A549 (cell line): Measurements from ENCODE around the gene ELP2. TPM values are rescaled to one million over a fixed set of nuclear protein-coding genes. Genes with fewer than 3 reads are reported as not detected.

Experiments used
- ATAC-seq, 2 experiments: fragments of 200-7000 bp in 1 of 2; fragments of >200 bp in 1 of 2; cut with Nextera tagmentation in 1 of 2; cut with Tn5 transposase in 1 of 2; 3 replicates each; pipeline versions ENCODE4 v1.8.0 to v1.9.1; 2018 to 2020; ENCODE audit warnings: mild to moderate bottlenecking in 1 of 2, moderate library complexity in 1 of 2
- CTCF ChIA-PET: fragments of 300-600 bp; sonication (Branson Sonifier 250); formaldehyde crosslinking; extraction: SDS; loops from one replicate; lab custom pipeline; 2021; ENCODE audit warnings: antibody characterized with exemption, inconsistent platforms; lab: Yijun Ruan, JAX
- POLR2A ChIA-PET: fragments of 350-600 bp; formaldehyde crosslinking; extraction: SDS; loops from one replicate; lab custom pipeline; 2021; ENCODE audit warnings: antibody characterized with exemption, inconsistent platforms; lab: Yijun Ruan, JAX
- DNase-seq, 2 experiments: peaks; one replicate each; pipeline versions ENCODE4 v3.0.0 to v3.0.0-alpha.2; 2011 to 2016; ENCODE audit warnings: low read depth in 1 of 2, low spot score in 1 of 2
- FAIRE-seq: peaks from 2 replicates; lab custom pipeline; 2011; peaks lifted over from hg19 to GRCh38; lab: Jason Lieb, UNC
- H3K27ac ChIP-seq, 2 experiments: fragments of >200 bp; sonication (Bioruptor Twin); formaldehyde crosslinking; 3 replicates each; pipeline ENCODE4 v1.5.1; 2016 to 2017
- H3K4me1 ChIP-seq: fragments of >200 bp; sonication (Bioruptor Twin); formaldehyde crosslinking; 3 replicates; pipeline ENCODE4 v1.6.1; 2016
- H3K4me2 ChIP-seq: fragments of >200 bp; sonication (Bioruptor Twin); formaldehyde crosslinking; 3 replicates; pipeline ENCODE4 v1.6.1; 2016
- H3K4me3 ChIP-seq: fragments of >200 bp; sonication (Bioruptor Twin); formaldehyde crosslinking; 3 replicates; pipeline ENCODE4 v1.5.1; 2016
- H3K9me3 ChIP-seq: fragments of >200 bp; sonication (Bioruptor Twin); formaldehyde crosslinking; 3 replicates; pipeline ENCODE4 v1.6.1; 2016
- BCL3 ChIP-seq: fragments of >200 bp; sonication (Bioruptor Twin); formaldehyde crosslinking; IDR thresholded peaks from 3 replicates; pipeline ENCODE4 v1.6.1; 2016
- CEBPB ChIP-seq, 2 experiments: fragments of >200 bp in 1 of 2; sonication (Bioruptor Twin) in 1 of 2; formaldehyde crosslinking in 1 of 2; IDR thresholded peaks; 2 replicates each; pipeline ENCODE4 v1.6.1; 2012 to 2016
- CHD2 ChIP-seq: fragments of 150-350 bp; IDR thresholded peaks from 2 replicates; pipeline ENCODE4 v1.6.1; 2014; ENCODE audit warnings: low read length; ENCODE audit not compliant: partially characterized antibody
- CHD4 ChIP-seq: fragments of 200-600 bp; sonication (generic); IDR thresholded peaks from 2 replicates; pipeline ENCODE4 v1.6.1; 2016; ENCODE audit warnings: antibody characterized with exemption, mild to moderate bottlenecking, borderline replicate concordance
- CTCF ChIP-seq: fragments of >200 bp; sonication (Bioruptor Twin); formaldehyde crosslinking; IDR thresholded peaks from 3 replicates; pipeline ENCODE4 v1.5.1; 2016
- EP300 ChIP-seq, 2 experiments: fragments of >200 bp; sonication (Bioruptor Twin); formaldehyde crosslinking; IDR thresholded peaks; 2 replicates in 1 of 2; 3 replicates in 1 of 2; pipeline ENCODE4 v1.6.1; 2016 to 2017
- FOSB ChIP-seq: fragments of 250-450 bp; sonication (Bioruptor Pico); IDR thresholded peaks from 2 replicates; pipeline ENCODE4 v1.5.0; 2020; ENCODE audit warnings: mild to moderate bottlenecking, moderate library complexity
- FOSL2 ChIP-seq, 2 experiments: fragments of 450-650 bp in 1 of 2; fragments of >200 bp in 1 of 2; sonication (Bioruptor Twin) in 1 of 2; formaldehyde crosslinking; IDR thresholded peaks; 2 replicates each; pipeline versions ENCODE4 v1.5.0 to v1.6.1; 2016 to 2020; ENCODE audit warnings: mild to moderate bottlenecking in 1 of 2, moderate library complexity in 1 of 2
- FOXS1 ChIP-seq: fragments of 250-450 bp; sonication (Bioruptor Pico); IDR thresholded peaks from 2 replicates; pipeline ENCODE4 v1.5.0; 2020; ENCODE audit warnings: mild to moderate bottlenecking, moderate library complexity
- HEYL ChIP-seq: fragments of 250-450 bp; sonication (Bioruptor Pico); IDR thresholded peaks from 2 replicates; pipeline ENCODE4 v1.8.0; 2021; ENCODE audit warnings: mild to moderate bottlenecking, moderate library complexity
- HMGXB4 ChIP-seq: fragments of 250-450 bp; sonication (Bioruptor Pico); IDR thresholded peaks from 2 replicates; pipeline ENCODE4 v1.5.0; 2021; ENCODE audit warnings: mild to moderate bottlenecking, moderate library complexity, borderline replicate concordance
- HOXB5 ChIP-seq: fragments of 250-450 bp; sonication (Bioruptor Pico); IDR thresholded peaks from 2 replicates; pipeline ENCODE4 v1.5.0; 2020; ENCODE audit warnings: mild to moderate bottlenecking, moderate library complexity
- JUNB ChIP-seq: fragments of >200 bp; sonication (Bioruptor Twin); formaldehyde crosslinking; IDR thresholded peaks from 2 replicates; pipeline ENCODE4 v1.6.1; 2016
- KDM5A ChIP-seq: fragments of 200-600 bp; sonication (generic); IDR thresholded peaks from 2 replicates; pipeline ENCODE4 v1.6.1; 2016; ENCODE audit warnings: antibody characterized with exemption, mild to moderate bottlenecking
- MAX ChIP-seq: IDR thresholded peaks from 2 replicates; pipeline ENCODE4 v1.6.1; 2012
- NFE2L2 ChIP-seq: fragments of 150-350 bp; conservative IDR thresholded peaks from 2 replicates; pipeline ENCODE4 v1.6.1; 2014; ENCODE audit warnings: low read length
- POLR2AphosphoS2 ChIP-seq: conservative IDR thresholded peaks from 2 replicates; pipeline ENCODE4 v1.6.1; 2012; ENCODE audit warnings: low read length, improper control_type of control experiment, inconsistent platforms
- SREBF2 ChIP-seq: fragments of 450-650 bp; IDR thresholded peaks from 2 replicates; pipeline ENCODE4 v1.6.1; 2014; ENCODE audit warnings: mild to moderate bottlenecking, moderate library complexity
- TFCP2L1 ChIP-seq: fragments of 250-450 bp; sonication (Bioruptor Pico); IDR thresholded peaks from 2 replicates; pipeline ENCODE4 v1.5.0; 2021; ENCODE audit warnings: mild to moderate bottlenecking
- TP53 ChIP-seq: fragments of 250-450 bp; sonication (Bioruptor Pico); IDR thresholded peaks from 2 replicates; pipeline ENCODE4 v1.5.0; 2021; ENCODE audit warnings: mild to moderate bottlenecking, moderate library complexity
- USF2 ChIP-seq: fragments of 450-650 bp; IDR thresholded peaks from 2 replicates; pipeline ENCODE4 v1.6.1; 2014; ENCODE audit warnings: antibody characterized with exemption
- ZC3H11A ChIP-seq: fragments of 450-650 bp; IDR thresholded peaks from 2 replicates; pipeline ENCODE4 v1.6.1; 2014; ENCODE audit warnings: antibody characterized with exemption, mild to moderate bottlenecking
- WGBS: methylation state at CpG from one replicate; pipeline ENCODE4 v1.1.6; 2017; ENCODE audit errors: missing lambda C conversion rate; 5-methylcytosine and 5-hydroxymethylcytosine counted together
- polyA plus RNA-seq, 4 experiments: library from polyadenylated mRNA; depleted of rRNA in 3 of 4; stranded (reverse); fragments of >200 nt; fragmentation: RNase III in 1 of 4; extraction: RNeasy Plus Mini Kit Qiagen cat#74134 plus additional on column Dnase treatment in 1 of 4; gene quantifications; 2 replicates in 3 of 4; 3 replicates in 1 of 4; pipeline ENCODE4 v1.2.3, GENCODE V29; 2011 to 2017

Gene ELP2
- polyA plus RNA-seq, 2 of the 4 experiments (the other 2 are of a cell fraction): 28.8 to 73.4 TPM

- Histone ChIP-seq H3K4me1 (no peaks in the 10 kb centered on the region), H3K4me3 (no peak overlapping the region), H3K4me2 (no peak overlapping the region), H3K9me3 (no peaks in the 10 kb centered on the region), H3K27ac (no peak overlapping the region)
- FAIRE-seq: no peak
- 93% methylated on average over 2 of the region's 2 CpGs for WGBS
- CTCF ChIA-PET: no interaction called here
- TF ChIP-seq TP53 (CRISPR knock-in tag) (no peak), FOSL2 (IDR thresholded peaks at IDR 0.05) (no peak), FOSL2 (CRISPR knock-in tag; IDR thresholded peaks at IDR 0.05) (no peak), ZC3H11A (no peak), SREBF2 (no peak), POLR2AphosphoS2 (no peak), JUNB (no peak), EP300 (IDR thresholded peaks at IDR 0.05) (no peak)
- TF ChIP-seq, all 56 proteins: peak for 0
- DNase-seq (no peak), ATAC-seq (no peak)
- POLR2A ChIA-PET: no interaction called here
Observed at GRCh38 chr18:36143391-36143790, 13.7 kb downstream of the ELP2 start.

- WGBS: 91% methylated on average over 5 of the region's 5 CpGs
- H3K4me1 ChIP-seq: no peaks in the 10 kb centered on the region
- POLR2A ChIA-PET: no interaction called here
- no peak overlapping the region for H3K4me3 ChIP-seq
- FAIRE-seq: no peak
- no peaks in the 10 kb centered on the region for H3K9me3 ChIP-seq
- CTCF ChIA-PET: interaction anchor here (0.6 kb wide), 1 partner anchor 22 kb away, joined by 3 read pairs; no protein-coding TSS in a partner anchor
- H3K4me2 ChIP-seq: no peak overlapping the region
- TF ChIP-seq FOSB (CRISPR knock-in tag): no peak
- TF ChIP-seq MAX: no peak
- no peak for TF ChIP-seq FOXS1
- TF ChIP-seq HOXB5: no peak
- TF ChIP-seq ZC3H11A: no peak
- TF ChIP-seq CTCF: no peak
- no peak for TF ChIP-seq FOSL2 (IDR thresholded peaks at IDR 0.05)
- TF ChIP-seq FOSL2 (CRISPR knock-in tag; IDR thresholded peaks at IDR 0.05): no peak
- TF ChIP-seq BCL3: no peak
- TF ChIP-seq CEBPB (IDR thresholded peaks at IDR 0.05): no peak
- no peak for TF ChIP-seq KDM5A
- no peak for TF ChIP-seq NFE2L2
- TF ChIP-seq HEYL (CRISPR knock-in tag): no peak
- no peak for TF ChIP-seq TFCP2L1
- no peak for TF ChIP-seq CHD4
- no peak for TF ChIP-seq CHD2
- no peak for TF ChIP-seq USF2
- no peak for TF ChIP-seq HMGXB4
- no peak for ATAC-seq
- H3K27ac ChIP-seq: no peak overlapping the region
- no peak for DNase-seq
Observed at GRCh38 chr18:36149514-36150289, 20.0 kb downstream of the ELP2 start.
